ENCODE data around the gene DNAH6. TPM values are rescaled to one million over a fixed set of nuclear protein-coding genes. Genes with fewer than 3 reads are reported as not detected.
"Not testable (repeated sequence)": the region's sequence is repeated elsewhere in the genome, so short reads cannot be mapped to it uniquely, and the experiment has no call there.

Gene DNAH6
- total RNA-seq, 1 donor, result 0.54 TPM

GRCh38 chr2:84731185-84731584 is 214.9 kb downstream of the DNAH6 start:
- no peak for DNase-seq (ENCODE audit: low read depth in 2 of 3, low spot score in 2 of 3)

GRCh38 chr2:84732897-84733778 is 216.8 kb downstream of the DNAH6 start:
- DNase-seq (ENCODE audit: low read depth in 2 of 3, low spot score in 2 of 3), result no peak

- DNase-seq (ENCODE audit: low read depth in 2 of 3, low spot score in 2 of 3), result no peak
These were observed 219.1 kb downstream of the DNAH6 start for GRCh38 chr2:84735389-84735788.

GRCh38 chr2:84741182-84741822 is 225.0 kb downstream of the DNAH6 start:
- peak; percentile 14 to 52 (median 15) for DNase-seq (ENCODE audit: low read depth in 2 of 3, low spot score in 2 of 3)

- DNase-seq (ENCODE audit: low read depth in 2 of 3, low spot score in 2 of 3), result no peak
These were observed 232.0 kb downstream of the DNAH6 start for GRCh38 chr2:84748341-84748740.

DNA sequence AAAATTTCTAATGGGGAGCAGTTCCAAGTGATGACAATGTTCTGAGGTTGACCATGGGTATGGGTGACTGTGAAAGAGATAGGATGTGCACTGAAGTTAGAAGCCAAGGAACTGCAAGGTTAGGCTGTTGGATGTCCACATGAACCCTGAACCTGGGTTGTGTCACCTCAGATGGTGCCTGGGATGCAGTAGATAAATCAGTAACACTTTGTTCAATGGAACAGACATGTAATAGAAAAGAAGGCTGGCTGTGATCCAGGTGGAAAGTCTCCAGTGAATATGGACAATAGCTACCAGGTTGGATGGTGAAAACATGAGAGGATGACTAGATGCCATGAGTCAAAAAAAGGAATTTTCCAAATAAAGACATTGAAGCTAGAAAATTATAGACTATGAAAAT is 233.1 kb downstream of the DNAH6 start:
- DNase-seq (ENCODE audit: low read depth in 2 of 3, low spot score in 2 of 3), result no peak

DNA sequence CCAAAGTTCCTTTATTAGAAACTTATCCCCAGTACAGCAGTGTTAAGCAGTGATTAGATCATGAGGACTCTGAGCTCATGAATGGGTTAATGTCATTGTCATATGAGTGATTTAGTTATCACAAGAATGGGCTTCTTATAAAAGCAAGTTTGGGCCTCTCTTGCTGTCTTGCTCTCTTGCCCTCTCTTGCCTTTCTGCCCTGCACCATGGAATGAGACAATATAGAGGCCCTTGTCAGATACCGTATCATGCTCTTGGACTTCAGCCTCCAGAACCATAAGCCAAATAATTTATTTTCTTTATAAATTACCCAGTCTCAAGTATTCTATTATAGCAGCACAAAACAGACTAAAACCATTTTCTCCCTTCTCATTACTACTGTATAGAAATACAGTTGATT is 238.8 kb downstream of the DNAH6 start:
- no peak for DNase-seq (ENCODE audit: low read depth in 2 of 3, low spot score in 2 of 3)

GRCh38 chr2:84757648-84758047 is 241.3 kb downstream of the DNAH6 start:
- no peak for DNase-seq (ENCODE audit: low read depth in 2 of 3, low spot score in 2 of 3)

DNA sequence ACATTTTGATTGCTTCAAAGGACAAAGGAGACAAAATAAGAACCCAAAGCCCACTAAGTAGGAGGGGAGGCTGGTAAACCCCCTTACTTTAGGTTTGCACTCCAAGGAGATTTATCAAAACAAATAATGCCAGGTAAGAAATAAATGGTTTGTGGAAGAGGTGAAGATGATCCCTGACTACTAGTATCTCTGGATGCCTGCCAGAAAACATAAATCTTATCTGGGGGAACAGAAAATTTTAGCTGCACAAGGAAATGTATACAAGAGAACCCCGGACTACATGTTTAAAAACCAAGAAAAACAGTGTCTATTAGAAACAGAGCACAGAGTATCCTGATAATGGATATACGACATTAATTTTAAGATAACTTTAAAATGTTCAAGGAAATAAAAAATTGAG is 250.5 kb downstream of the DNAH6 start:
- no peak for DNase-seq (ENCODE audit: low read depth in 2 of 3, low spot score in 2 of 3)

DNA sequence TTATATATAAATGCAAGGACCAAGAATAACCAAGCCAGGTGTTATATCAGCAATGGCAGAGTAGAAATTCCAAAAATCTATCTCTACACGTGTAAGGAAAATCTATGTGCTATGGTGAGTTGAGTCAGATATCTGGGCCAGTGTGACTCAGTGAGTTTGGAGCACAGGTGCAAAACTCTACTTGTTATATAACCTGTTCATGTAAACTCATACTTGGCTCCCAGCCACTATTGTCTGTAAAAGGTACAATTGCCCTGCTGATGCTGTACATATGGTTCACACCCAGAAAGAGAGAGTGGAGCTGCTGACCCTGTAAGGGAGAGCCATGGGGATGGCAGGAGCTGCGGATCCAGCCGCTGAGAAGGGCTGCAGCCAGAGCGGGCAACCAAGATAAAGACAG is 252.5 kb downstream of the DNAH6 start:
- no peak for DNase-seq (ENCODE audit: low read depth in 2 of 3, low spot score in 2 of 3)

- DNase-seq (ENCODE audit: low read depth in 2 of 3, low spot score in 2 of 3), result no peak
These were observed 254.0 kb downstream of the DNAH6 start for GRCh38 chr2:84770280-84770679.

DNA sequence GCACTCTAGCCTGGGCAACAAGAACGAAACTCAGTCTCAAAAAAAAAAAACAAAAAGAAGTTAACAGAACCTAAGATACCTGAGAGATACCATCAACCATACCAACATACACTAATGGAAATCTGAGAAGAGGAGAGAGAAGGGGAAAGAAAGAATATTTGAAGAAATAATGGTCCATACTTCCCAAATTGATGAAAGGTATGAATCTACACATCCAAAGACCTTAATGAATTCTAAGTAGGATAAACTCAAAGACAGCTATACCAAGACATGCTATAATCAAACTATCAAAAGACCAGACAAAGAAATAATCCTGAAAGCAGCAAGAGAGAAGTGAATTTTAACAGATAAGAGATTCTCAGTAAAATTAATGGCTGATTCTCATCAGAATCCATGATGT is 255.0 kb downstream of the DNAH6 start:
- DNase-seq (ENCODE audit: low read depth in 2 of 3, low spot score in 2 of 3), result no peak

- DNase-seq (ENCODE audit: low read depth in 2 of 3, low spot score in 2 of 3), result not testable (repeated sequence)
These were observed 257.3 kb downstream of the DNAH6 start for GRCh38 chr2:84773562-84773961.

DNA sequence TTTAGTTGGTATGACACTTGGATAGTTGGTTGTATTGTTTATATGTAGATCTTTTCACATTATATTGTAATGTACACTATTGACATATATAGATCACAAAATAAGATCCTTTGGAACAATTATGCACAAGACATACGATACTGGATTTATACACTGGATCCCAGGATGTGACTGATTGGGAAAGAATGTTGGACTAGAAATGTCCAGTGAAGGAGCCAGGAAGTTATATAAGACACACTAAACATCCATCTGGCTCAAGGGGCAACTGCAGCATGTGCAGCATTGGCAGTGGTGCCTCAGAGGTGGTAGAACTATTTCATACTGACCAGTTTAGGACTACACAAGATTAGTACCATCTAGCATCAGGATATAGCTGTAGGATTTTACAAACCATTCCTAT is 259.7 kb downstream of the DNAH6 start:
- DNase-seq (ENCODE audit: low read depth in 2 of 3, low spot score in 2 of 3), result no peak

DNA sequence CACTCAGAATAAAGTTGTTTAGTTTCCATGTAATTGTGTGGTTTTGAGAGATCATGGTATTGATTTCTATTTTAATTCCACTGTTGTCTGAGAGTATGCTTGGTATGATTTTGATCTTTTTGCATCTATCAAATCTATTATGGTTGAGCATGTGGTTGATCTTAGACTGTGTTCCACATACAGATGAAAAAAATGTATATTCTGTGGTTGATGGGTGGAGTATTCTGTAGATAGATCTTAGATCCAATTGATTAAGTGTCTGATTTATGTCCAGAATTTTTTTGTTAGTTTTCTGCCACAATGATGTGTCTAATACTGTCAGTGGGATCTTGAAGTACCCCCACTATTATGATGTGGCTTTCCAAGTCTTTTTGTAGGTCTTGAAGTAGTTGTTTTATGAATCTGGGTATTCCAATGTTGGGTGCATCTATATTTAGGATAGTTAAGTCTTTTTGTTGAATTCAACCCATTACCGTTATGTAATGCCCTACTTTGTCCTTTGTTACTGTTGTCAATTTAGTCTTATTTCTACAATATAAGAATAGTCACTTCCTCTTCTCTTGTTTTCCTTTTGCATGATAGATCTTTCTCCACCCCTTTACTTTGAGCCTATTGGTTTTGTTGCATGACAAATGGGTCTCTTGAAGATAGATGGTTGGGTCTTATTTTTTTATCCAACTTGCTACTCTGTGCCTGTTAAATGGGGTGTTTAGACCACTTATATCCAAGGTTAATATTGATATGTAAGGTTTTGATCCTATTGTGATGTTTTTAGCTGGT is 262.8 kb downstream of the DNAH6 start:
- no peak for DNase-seq (ENCODE audit: low read depth in 2 of 3, low spot score in 2 of 3)

DNA sequence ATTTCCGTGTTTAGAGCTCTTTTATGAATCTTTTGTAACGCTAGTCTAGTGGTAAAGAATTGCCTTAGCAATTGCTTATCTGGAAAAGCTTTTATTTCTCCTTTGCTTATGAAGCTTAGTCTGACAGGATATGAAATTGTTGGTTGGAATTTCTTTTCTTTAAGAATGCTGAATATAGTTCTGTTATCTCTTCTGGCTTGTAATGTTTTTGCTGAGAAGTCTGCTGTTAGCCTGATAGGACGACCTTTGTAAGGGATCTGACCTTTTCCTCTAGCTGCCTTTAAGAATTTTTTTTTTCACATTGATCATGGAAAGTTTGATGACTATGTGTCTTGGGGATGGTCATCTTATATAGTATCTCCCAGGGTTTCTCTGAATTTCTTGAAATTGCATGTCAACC is 263.5 kb downstream of the DNAH6 start:
- DNase-seq (ENCODE audit: low read depth in 2 of 3, low spot score in 2 of 3), result no peak

DNA sequence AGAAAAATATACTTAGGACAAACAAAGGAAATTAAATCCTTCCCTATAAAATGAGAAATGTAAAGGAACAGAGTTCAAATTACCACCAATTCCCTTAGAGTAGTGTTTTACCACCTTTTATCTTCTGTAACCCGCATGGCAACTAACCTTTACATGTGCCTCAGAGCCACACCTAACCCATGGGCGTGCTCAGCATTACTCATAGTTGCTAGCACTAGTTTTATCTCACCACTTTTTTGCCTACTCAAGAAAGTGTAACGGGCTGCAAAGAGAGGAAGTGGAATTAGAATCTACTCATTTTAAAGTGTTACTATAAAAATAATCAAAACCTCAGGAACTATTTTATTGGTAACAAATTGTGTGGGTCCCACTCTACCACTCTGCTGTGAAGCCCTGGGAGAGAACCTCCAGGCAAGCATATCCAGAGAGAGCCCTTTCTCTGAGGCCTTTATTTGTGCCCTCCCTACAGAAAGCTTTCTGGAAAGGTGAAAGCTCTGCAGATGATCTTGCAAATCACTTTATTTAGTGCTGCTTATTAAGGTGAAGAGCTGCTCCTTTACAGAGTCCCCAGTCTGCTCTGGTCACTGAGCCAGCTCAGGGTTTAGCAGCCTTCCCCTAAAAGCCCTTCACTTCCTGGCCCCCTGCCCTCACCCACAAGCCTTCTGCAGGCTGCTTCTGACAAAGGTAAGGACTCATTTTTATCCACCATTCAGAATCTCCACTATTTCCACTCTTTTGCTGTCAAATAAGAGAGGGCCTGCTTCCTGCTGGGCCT is 265.8 kb downstream of the DNAH6 start:
- no peak for DNase-seq (ENCODE audit: low read depth in 2 of 3, low spot score in 2 of 3)

DNA sequence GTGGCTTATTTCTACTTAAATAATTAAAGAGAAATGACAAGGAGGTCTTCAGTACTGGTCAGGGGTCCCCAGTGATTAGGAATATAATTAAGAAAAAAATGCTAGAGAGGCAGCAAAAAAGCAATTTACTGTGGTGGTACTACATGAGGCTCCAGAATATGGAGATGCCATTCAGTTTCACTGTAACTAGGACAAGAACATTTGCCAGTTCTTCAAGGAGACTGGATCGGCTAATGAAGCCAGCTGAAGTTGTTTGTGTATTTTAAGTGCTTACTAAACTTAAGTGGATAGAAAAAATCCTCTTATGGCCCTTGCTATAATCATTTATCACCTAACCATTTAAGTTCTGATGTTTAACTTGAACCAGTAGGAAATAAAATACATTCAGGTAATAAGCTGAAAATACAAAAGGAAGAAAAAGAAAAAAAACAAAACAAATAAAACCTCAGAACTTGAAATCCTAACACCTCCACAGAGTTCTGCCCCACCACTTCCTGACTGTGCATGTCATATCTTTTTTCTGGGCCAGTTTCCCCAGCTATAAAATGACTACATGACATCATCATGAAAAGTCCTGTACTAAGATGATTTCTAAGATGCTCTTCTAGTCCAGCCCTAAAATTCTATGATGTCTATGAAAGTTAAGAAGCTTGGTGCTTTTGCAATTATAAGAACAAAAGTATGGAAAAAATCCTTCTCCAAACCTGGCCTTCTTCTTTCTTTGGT is 266.6 kb downstream of the DNAH6 start:
- DNase-seq (ENCODE audit: low read depth in 2 of 3, low spot score in 2 of 3), result no peak

DNA sequence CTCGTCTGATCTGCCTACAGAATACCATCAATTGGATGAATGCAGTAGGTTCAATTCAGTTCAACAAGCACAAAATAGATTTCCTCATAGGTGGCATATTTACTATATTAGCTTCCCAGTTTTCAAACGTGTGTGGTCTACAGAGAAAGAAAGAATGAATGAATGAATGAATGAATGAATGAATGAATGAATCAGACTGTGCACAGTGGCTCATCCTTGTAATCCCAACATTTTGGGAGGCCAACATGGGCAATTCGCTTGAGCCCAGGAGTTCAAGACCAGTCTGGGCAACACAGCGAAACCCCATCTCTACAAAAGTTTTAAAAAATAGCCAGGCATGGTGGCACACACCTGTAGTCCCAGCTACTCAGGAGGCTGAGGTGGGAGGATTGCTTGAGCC is 269.7 kb downstream of the DNAH6 start:
- no peak for DNase-seq (ENCODE audit: low read depth in 2 of 3, low spot score in 2 of 3)

- no peak for DNase-seq (ENCODE audit: low read depth in 2 of 3, low spot score in 2 of 3)
These were observed 270.3 kb downstream of the DNAH6 start for GRCh38 chr2:84786601-84787000.
